Prostate gland (tissue), 2 donors: ENCODE measurements around the gene ABO. TPM values are rescaled to one million over a fixed set of nuclear protein-coding genes. Genes with fewer than 3 reads are reported as not detected.

Source experiments
- DNase-seq: peaks from one replicate; pipeline ENCODE4 v3.0.0-alpha.2; 2019; ENCODE audit warnings: low spot score
- H3K27ac ChIP-seq, 2 donors: fragments of 200-600 bp; sonication (generic); 2 replicates each; pipeline ENCODE4 v1.5.1; 2017 to 2019
- H3K27me3 ChIP-seq: fragments of 200-600 bp; sonication (generic); replicated peaks from 2 replicates; pipeline ENCODE4 v1.5.1; 2019; ENCODE audit not compliant: insufficient read depth
- H3K36me3 ChIP-seq, 2 donors: fragments of 200-600 bp; sonication (generic); 1 replicate in 1 of 2; 2 replicates in 1 of 2; pipeline versions ENCODE4 v1.5.1 to v1.8.1; 2017 to 2019
- H3K4me1 ChIP-seq: fragments of 200-600 bp; sonication (generic); replicated peaks from 2 replicates; pipeline ENCODE4 v1.5.1; 2019
- H3K4me3 ChIP-seq, 2 donors: fragments of 200-600 bp; sonication (generic); 2 replicates each; pipeline ENCODE4 v1.5.1; 2017 to 2019
- H3K9me3 ChIP-seq: fragments of 200-600 bp; sonication (generic); 2 replicates; pipeline ENCODE4 v1.5.1; 2017
- POLR2A ChIP-seq: fragments of 450-650 bp; IDR thresholded peaks from one replicate; pipeline ENCODE4 v1.6.1; 2016; ENCODE audit warnings: antibody characterized with exemption, mild to moderate bottlenecking
- POLR2AphosphoS5 ChIP-seq: sonication (generic); formaldehyde crosslinking; IDR thresholded peaks from one replicate; pipeline ENCODE4 v1.6.1; 2017; ENCODE audit warnings: antibody characterized with exemption
- WGBS: methylation state at CpG from one replicate; pipeline ENCODE4 v1.1.5; 2018; 5-methylcytosine and 5-hydroxymethylcytosine counted together
- intact Hi-C: fragments of 100-400 bp; cut with DNase I; formaldehyde crosslinking; loops from one replicate; pipeline ENCODE4 v1.14.2; 2022
- total RNA-seq, 2 donors: library from RNA; depleted of rRNA; stranded (reverse); fragments of >200 nt; gene quantifications; one replicate each; pipeline ENCODE4 v1.1.0, GENCODE V29; 2016
- TF ChIP-seq, protein P1 (sequence below), 4 experiments: fragments of 200-600 bp in 2 of 4; fragments of 450-650 bp in 2 of 4; sonication (generic) in 2 of 4; IDR thresholded peaks; 1 replicate in 3 of 4; 2 replicates in 1 of 4; pipeline ENCODE4 v1.5.1; 2016 to 2019; ENCODE audit warnings: antibody characterized with exemption in 4 of 4, mild to moderate bottlenecking in 2 of 4, moderate library complexity in 2 of 4

ABO gene
- total RNA-seq, result 10 to 100 TPM in 1 of 2 donors, 1 to 10 TPM in 1; 3.5 to 14.8 TPM

DNA sequence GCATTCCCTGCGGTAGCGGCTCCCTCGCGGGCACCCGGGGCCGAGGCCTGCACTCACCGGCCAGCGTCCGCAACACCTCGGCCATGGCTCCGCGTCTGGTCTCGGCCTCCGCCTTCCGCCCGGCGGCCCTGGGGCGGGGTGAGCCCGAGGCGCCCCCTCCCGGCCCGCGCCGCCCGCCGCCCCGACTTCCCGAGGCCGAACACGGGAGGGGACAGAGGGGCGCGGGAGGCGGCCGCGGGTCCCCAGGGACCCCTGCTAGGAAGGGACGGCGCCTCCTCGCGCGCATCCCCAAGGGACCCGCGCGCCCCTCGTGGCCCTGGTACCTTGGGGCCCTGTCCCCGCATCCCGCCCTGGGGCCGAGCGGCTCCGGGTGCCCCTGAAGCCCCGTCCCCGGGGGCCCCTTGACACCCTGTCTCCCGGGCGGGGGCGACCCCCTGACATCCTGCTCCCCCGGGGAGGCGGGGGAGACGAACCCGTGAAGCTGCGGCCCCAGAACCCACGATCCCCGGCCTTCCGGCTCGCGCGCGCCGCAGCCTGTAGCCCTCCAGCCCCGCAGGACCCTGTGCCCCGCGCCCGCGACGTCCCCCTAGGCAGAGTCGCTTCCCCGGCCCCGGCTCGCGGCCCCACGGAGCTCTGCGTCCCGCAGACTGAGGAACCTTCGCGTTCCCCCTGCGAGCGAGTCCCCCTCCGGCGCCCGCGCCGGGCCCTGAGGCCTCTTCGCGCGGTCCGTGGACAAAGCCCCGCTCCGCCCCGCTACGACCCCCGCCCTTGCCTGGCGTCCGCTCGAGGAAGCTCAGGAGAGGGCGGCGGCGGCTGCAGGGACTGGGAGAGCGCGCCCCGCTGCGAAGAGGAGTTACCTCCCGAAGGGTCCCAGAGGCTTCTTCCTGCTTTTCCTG, at the start of gene ABO:
Gene ABO (minus strand): TSS at position 97 of the 896 bp plus-strand sequence.
- intact Hi-C loops, result no loop called here
- Histone ChIP-seq H3K27ac (peak within 1 kb of the TSS; percentile 46 to 89), H3K9me3 (no peaks in the 10 kb centered on the region), H3K36me3 (no peaks in the 10 kb centered on the region), H3K27me3 (no peaks in the 10 kb centered on the region), H3K4me1 (no peaks in the 10 kb centered on the region), H3K4me3 (peak within 1 kb of the TSS; percentile 29 to 60)
- no peak for DNase-seq
- no peak for TF ChIP-seq POLR2AphosphoS5
- TF ChIP-seq, protein P1, sequence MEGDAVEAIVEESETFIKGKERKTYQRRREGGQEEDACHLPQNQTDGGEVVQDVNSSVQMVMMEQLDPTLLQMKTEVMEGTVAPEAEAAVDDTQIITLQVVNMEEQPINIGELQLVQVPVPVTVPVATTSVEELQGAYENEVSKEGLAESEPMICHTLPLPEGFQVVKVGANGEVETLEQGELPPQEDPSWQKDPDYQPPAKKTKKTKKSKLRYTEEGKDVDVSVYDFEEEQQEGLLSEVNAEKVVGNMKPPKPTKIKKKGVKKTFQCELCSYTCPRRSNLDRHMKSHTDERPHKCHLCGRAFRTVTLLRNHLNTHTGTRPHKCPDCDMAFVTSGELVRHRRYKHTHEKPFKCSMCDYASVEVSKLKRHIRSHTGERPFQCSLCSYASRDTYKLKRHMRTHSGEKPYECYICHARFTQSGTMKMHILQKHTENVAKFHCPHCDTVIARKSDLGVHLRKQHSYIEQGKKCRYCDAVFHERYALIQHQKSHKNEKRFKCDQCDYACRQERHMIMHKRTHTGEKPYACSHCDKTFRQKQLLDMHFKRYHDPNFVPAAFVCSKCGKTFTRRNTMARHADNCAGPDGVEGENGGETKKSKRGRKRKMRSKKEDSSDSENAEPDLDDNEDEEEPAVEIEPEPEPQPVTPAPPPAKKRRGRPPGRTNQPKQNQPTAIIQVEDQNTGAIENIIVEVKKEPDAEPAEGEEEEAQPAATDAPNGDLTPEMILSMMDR (IDR thresholded peaks at IDR 0.05), result peak in 3 of 4 experiments; percentile 39 to 53 (median 49)
- TF ChIP-seq POLR2A, result peak; percentile 35
- under 1% methylated on average over 52 of the region's 110 CpGs for WGBS

DNA sequence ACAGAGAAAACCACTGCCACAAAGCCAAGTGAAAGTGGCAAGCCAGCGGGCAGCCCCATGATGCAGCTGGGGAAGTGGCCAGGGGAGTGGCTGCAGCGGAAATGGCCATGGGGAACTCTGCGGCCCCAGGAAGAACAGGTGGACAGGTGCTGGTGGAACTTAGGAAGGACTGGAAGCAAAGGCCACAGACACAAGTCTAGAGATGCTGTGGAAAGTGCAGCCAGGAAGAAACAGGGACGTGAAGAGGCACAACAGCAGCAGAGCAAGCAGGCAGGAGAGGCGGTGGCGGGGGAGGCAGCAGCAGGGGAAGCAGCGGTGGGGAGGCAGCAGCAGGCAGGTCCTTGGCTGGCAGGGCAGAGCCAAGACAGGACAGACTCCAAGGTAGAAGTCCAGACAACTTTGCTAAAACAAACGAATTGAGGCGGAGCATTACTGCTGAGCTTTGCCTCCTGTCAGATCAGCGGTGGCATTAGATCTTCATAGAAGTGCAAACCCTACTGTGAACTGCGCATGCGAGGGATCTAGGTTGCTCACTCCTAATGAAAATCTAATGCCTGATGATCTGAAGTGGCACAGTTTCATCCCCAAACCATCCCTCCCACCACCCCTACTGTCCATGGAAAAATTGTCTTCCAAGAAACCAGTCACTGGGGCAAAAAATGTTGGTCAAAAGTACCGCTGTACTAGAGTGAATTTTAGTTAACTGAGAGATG, 49.1 kb upstream of the ABO start:
- no peaks in the 10 kb centered on the region for H3K9me3 ChIP-seq
- H3K27me3 ChIP-seq, result no peaks in the 10 kb centered on the region
- intact Hi-C loops, result no loop called here
- 89% methylated on average over 13 of the region's 13 CpGs for WGBS
- H3K36me3 ChIP-seq, result no peaks in the 10 kb centered on the region
- no peaks in the 10 kb centered on the region for H3K4me1 ChIP-seq
- no peak for DNase-seq
- no peak overlapping the region for H3K4me3 ChIP-seq
- TF ChIP-seq POLR2AphosphoS5 (no peak), POLR2A (no peak)
- TF ChIP-seq, protein P1 (IDR thresholded peaks at IDR 0.05), result no peak
- H3K27ac ChIP-seq, result no peak overlapping the region

DNA sequence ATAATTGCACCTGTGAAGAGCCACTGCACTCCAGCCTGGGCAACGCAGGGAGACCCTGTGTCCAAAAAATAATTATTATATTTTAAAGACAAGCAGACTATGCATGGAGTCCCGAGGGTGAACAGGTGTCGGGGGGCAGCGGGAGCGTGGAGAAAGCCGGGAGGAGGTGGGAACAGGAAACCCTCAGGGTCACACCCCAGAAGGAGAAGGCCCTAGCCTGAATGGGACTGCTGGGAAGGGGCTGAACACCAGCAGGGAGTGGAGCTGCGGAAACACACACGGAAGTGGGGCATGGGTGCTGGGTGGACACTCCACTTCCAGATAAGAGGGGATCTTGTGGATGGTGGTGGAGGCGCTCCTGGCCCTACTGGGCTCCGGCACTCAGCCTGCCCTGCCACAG, 48.2 kb upstream of the ABO start:
- no peaks in the 10 kb centered on the region for H3K27me3 ChIP-seq
- DNase-seq, result no peak
- no peaks in the 10 kb centered on the region for H3K4me1 ChIP-seq
- no peaks in the 10 kb centered on the region for H3K9me3 ChIP-seq
- WGBS, result 91% methylated on average over 9 of the region's 10 CpGs
- no peaks in the 10 kb centered on the region for H3K36me3 ChIP-seq
- intact Hi-C loops, result no loop called here
- H3K4me3 ChIP-seq, result no peak overlapping the region
- H3K27ac ChIP-seq, result no peak overlapping the region
- TF ChIP-seq, protein P1 (IDR thresholded peaks at IDR 0.05), result no peak
- no peak for TF ChIP-seq POLR2A
- TF ChIP-seq POLR2AphosphoS5, result no peak

DNA sequence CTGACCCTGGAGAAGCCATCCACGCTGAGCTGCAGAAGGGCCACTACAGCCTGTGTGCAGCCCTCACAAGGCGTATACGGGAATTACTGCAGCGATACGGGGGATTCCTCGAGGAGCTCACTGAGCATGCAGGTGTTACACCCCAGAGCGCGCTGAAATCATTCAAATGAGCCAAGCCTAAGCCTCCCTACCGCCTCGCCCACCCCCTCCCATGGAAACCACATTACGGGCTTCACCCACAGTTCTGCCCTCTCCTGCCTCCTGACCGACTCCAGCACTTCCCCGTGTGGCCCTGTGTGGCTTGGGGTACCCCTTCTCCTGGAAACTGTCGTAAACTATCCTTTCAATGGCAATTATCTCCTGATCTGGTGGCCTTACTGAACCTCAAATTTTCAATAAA, 47.7 kb upstream of the ABO start:
- 75% methylated on average over 14 of the region's 14 CpGs for WGBS
- H3K36me3 ChIP-seq, result no peaks in the 10 kb centered on the region
- no peaks in the 10 kb centered on the region for H3K4me1 ChIP-seq
- no peak overlapping the region for H3K4me3 ChIP-seq
- H3K27me3 ChIP-seq, result no peaks in the 10 kb centered on the region
- H3K9me3 ChIP-seq, result no peaks in the 10 kb centered on the region
- H3K27ac ChIP-seq, result no peak overlapping the region
- DNase-seq, result no peak
- TF ChIP-seq POLR2A (no peak), POLR2AphosphoS5 (no peak)
- TF ChIP-seq, protein P1 (IDR thresholded peaks at IDR 0.05), result no peak
- intact Hi-C loops, result no loop called here
